Measurements from ENCODE around the gene FGF18.

DNA sequence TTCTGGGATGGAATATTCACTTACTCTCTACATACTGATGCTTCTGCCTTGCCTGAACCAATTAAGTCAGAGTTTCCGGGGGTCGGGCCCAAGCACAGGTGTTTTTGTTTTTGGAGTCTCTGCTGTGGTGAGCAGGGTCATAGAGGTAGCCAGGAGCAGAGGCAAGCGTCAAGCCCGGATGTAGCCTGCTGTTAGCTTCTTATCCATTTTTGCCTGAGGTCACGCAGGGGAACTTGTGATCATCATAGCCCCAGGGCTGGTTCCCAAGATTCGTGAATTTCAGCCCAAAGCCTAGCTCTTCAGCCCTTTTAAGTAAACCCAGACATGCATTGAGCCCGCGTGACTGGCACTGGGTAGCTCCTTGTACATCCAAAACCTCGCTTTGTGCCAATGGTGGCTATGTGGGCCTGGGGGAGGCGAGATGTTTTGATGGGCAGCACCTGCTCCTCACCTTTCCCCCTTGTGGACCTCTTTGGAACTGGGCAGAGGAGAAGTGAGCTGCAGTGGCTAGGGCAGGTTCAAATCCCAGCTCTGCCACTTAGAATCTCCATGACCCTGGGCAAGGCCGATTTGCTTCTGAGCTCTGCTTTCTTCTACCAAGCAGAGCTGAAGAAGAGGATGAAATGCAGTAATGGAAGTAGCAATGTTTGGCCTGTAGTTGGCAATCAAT, 33.7 kb downstream of the FGF18 start:
- TF ChIP-seq, protein P1, sequence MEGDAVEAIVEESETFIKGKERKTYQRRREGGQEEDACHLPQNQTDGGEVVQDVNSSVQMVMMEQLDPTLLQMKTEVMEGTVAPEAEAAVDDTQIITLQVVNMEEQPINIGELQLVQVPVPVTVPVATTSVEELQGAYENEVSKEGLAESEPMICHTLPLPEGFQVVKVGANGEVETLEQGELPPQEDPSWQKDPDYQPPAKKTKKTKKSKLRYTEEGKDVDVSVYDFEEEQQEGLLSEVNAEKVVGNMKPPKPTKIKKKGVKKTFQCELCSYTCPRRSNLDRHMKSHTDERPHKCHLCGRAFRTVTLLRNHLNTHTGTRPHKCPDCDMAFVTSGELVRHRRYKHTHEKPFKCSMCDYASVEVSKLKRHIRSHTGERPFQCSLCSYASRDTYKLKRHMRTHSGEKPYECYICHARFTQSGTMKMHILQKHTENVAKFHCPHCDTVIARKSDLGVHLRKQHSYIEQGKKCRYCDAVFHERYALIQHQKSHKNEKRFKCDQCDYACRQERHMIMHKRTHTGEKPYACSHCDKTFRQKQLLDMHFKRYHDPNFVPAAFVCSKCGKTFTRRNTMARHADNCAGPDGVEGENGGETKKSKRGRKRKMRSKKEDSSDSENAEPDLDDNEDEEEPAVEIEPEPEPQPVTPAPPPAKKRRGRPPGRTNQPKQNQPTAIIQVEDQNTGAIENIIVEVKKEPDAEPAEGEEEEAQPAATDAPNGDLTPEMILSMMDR (IDR thresholded peaks at IDR 0.05) = no peak
- TF ChIP-seq POLR2A (IDR thresholded peaks at IDR 0.05) = no peak

Measured in uterus (tissue), 2 donors.